ENCODE results near the gene LBR.
A peak's percentile ranks its signal among the peaks of the same experiment; 100 is the strongest.
"Not testable (repeated sequence)": the region's sequence is repeated elsewhere in the genome, so short reads cannot be mapped to it uniquely, and the experiment has no call there.

LBR gene

GRCh38 chr1:225418059-225418458 lies 9.8 kb downstream of the LBR start:
- DNase-seq = no peak

DNA sequence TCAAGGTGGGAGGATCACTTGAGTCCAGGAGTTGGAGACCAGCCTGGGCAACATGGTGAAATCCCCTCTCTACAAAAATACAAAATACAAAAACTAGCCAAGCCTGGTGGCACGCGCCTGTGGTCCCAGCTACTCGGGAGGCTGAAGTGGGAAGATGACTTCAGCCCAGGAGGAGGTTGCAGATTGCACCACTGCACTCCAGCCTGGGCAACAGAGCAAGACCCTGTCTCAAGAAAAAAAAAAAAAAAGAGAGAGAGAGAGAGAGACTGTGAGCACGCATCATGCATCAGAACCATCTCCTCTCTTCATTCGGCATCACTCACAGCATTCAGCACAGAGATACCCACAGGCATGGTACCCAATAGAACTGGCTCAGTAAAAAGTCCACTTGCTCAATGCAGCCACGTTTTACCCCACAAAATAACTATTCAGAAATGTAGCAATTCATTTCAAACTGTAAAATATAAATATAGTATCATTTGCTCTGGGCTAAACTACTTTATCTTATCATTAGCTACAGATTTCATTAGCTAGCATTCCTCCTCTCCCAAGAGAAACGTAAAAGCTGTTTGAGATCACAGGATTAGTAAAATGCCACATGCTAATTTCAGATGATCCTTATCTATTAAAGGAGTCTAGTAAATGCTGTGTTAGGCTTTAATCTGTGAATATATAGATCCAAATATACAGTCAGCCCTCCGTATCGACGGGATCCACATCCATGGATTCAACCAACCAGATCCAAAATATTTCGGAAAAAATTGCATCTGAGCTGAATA lies 11.7 kb downstream of the LBR start:
- DNase-seq = no peak

DNA sequence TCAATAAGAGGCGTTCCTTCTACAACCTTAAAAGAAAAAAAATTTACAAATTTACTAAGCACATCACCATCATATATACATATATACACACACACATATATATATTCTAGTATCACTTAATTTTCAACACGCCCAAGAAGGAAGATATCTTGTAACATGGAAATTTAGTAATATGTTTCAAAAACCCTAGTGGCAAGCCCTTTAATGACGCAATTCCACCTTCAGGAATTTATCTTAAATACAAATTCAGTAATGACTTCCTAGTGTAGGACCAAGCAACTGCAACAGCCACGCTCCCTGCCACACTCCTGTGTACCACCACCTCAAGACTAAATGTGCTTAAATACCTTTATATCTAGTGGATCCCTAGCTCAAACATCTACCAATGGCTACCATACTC lies 12.5 kb downstream of the LBR start:
- no peak for DNase-seq

GRCh38 chr1:225413708-225414375 lies 14.0 kb downstream of the LBR start:
- no peak for DNase-seq

DNA sequence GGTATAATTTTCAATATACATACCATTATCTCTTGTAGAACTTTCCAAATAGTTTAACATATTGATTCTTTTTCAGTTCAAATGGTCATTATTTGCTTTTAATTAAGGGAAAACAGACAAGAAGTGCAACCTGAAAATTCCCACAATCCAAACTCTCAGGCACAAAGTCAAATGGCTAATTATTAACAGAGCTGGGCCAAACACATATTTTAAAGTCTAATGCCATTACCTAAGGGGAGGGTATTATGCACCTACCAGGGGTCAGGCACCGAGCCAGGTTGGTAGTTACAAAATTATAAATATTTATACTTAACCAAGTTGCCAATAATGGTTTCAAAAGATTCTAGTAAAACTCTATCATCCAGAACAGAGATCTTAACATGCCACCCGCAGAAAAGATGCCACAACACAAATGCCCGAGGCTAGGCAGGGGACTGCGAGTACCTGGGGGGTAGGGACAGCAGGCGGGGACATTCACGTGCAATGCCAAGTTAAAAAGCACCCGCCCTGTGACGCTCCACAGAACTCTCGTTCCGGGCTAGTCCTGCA lies 15.0 kb downstream of the LBR start:
- no peak for DNase-seq

DNA sequence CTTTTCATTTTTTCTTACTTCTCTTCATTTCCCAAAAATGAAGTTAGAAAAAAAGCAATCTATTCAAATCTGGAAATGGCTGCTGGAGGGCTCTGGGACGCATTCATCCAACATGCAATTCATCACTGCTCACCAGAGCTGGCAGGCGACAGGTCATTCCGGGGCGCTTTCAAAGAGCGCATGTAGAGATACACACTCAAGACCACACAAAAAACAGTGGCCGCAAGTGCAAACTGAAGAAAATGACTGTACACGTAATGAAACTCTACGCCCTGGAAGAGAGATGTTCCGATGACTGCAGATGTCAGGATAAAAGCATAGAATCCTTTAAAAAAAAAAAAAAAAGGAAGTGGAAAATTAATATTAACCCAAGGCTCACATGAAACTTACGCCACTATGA lies 15.5 kb downstream of the LBR start:
- no peak for DNase-seq

- no peak for DNase-seq
Observed at GRCh38 chr1:225410036-225410435, 17.8 kb downstream of the LBR start.

DNA sequence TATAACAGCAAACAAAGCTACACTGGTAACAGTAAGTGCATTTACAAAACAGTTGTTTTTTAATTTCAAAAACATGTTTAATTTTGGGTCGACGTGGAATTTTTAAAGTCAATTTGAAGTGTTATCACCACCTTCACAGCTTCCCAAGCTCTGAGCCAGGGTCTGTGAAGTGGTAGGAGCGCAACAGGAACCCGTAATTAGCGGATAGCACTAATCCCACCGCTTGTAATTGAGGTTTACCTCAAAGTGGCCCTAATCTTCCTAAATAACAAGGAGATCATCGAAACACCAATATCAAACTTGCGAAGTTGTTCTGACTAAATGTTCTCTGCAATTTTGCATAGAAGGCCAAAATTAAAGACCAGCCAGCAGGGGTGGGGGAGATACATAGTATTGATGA lies 18.8 kb downstream of the LBR start:
- DNase-seq = no peak

GRCh38 chr1:225408249-225408648 lies 19.6 kb downstream of the LBR start:
- no peak for DNase-seq

GRCh38 chr1:225407755-225408154 lies 20.1 kb downstream of the LBR start:
- no peak for DNase-seq

- no peak for DNase-seq
Observed at GRCh38 chr1:225406976-225407725, 20.7 kb downstream of the LBR start.

- no peak for DNase-seq
Observed at GRCh38 chr1:225400968-225401367, 26.9 kb downstream of the LBR start.

DNA sequence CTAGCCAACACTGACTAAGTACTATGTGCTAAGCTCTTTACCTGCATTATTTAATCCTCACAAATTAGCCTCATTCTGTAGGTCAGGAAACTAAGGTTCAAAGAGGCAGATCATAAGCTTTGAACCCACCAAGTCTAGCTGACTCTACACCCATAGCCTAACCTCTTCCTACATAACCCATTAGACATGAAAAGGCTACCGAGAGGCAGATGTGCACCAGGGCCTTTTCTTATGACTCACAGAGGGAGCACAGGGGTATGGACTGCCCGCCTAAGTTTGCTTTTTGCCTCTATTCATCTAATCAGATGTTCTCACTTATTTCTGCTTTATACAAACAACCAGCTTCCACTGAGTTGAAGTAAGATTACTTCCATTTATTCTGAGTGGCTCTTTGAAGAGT lies 31.5 kb downstream of the LBR start:
- DNase-seq = no peak

DNA sequence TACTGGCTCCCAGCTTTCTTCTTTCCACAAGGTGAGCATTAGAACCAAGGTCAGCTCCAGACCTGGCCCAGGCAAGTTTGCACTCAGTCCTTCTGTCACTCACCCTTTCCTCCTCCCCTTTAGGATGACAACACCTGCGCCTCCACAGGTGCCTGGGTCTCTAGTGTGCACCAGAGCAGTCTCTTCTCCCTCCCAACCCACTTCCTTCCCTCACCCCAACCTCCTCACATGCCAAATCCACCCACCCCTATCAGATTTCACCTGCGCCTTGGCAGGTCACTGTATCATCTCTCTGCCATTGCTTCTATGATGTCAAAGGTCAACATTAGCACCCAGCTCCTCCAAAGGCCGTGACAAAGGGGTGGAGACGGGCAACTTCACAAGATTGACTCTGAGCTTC lies 38.0 kb downstream of the LBR start:
- DNase-seq = no peak

GRCh38 chr1:225388372-225388771 lies 39.5 kb downstream of the LBR start:
- peak; percentile 8 for DNase-seq

DNA sequence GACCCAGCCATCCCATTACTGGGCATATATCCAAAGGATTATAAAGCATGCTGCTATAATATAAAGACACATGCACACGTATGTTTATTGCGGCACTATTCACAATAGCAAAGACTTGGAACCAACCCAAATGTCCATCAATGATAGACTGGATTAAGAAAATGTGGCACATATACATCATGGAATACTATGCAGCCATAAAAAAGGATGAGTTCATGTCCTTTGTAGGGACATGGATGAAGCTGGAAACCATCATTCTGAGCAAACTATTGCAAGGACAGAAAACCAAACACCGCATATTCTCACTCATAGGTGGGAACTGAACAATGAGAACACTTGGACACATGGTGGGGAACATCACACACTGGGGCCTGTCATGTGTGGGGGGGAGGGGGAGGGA lies 41.0 kb downstream of the LBR start:
- not testable (repeated sequence) for DNase-seq

- DNase-seq = no peak
Observed at GRCh38 chr1:225380691-225381090, 47.1 kb downstream of the LBR start.

DNA sequence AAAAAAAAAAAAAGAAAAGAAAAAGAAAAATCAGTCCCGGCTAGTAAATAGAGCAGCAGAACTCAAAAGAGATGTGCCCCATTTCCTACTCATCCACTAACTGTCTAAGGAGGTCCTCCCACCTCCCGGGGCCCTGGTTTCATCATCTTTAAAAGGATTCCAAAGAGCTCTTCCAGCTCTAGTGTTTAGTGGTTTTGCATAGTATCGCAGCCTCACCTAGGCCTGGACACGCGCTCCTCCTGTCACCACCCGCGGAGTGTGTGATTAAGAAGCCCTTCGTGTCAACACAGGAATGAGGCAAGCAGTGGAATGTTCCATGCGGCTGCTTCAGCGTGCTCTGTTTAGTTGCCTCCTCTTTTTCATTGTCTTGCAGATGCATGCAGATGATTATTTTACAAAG lies 49.0 kb downstream of the LBR start:
- no peak for DNase-seq

DNA sequence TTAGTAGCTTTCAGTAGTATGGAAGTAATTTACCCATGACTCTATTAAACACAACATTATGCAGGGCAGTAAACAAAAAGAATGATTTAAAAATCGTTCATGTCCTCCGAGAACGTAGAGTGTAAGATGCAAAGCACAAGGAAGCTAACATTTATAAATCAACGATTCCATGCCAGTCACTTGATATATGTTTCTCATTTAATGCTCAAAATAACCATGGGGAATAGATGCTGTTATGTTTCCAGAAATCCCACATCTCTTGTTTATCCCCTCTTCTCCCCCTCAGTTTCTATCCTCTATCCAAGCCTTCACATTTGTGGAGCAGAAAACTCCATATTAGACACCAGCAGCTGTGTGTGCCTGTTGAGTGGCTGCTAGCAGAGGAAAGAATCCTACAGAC lies 52.8 kb downstream of the LBR start:
- no peak for DNase-seq

- DNase-seq = no peak
Observed at GRCh38 chr1:225373155-225373554, 54.7 kb downstream of the LBR start.

DNA sequence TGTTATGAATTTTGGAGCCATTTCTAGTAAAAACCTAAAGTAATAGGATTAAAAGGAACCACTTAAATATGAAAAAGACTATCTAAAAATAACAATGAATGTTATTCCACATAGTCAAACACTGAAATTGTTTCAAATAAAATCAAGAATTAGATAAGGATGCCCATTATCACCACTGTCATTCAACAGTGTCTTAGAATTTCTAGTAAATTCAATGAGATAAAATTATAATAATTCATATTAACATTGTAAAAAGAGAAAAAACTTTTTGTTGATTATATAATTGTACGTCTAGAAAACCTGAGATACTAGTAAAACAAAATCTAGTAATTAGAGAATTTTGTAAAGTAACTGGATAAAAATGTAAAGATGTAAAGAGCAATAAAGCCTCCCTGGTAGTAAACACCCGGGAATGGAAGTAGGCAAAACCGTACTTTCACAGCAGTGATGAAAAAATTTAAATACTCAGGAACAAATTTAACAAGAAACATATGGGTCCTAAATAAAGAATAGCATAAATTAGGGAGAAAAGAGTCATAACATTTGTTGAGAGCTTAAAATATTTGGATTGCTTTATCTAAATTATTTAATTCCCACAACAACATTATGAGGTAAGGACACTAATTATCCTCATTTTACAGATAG lies 56.4 kb downstream of the LBR start:
- DNase-seq = no peak

DNA sequence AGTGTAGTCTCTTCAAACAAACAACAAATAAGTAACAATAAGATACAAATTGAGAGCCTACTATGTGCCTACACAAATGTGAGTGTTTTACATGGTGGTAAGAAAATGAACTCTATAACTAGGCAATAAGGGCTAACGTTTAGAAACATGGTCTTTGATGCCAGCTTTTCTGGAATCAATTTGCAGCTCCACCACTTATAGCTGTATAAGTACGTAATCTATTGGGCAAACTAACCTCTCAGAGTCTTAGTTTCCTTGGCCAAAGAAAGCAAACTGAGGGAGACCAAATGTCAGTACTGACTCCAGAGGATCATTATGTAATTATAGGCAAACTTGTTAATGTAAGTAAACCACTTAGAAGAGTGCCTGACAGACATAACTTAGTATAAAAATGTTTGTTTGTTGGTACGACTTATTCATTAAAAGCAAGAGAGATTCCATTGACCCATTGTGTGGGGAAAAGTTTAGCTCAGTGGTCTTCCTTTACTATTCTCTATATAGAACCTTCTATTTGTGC lies 59.7 kb downstream of the LBR start:
- no peak for DNase-seq

GRCh38 chr1:225366552-225366951 lies 61.3 kb downstream of the LBR start:
- DNase-seq = no peak
